IPS-18c (cell line): ENCODE data around the gene METTL13.
"Not testable (repeated sequence)": the region's sequence is repeated elsewhere in the genome, so short reads cannot be mapped to it uniquely, and the experiment has no call there.

ENCODE experiments used
- H3K4me3 ChIP-seq: 2 replicates; pipeline ENCODE4 v1.7.0; 2013; ENCODE audit warnings: low read depth, mild to moderate bottlenecking, low read length, moderate library complexity; ENCODE audit not compliant: insufficient read depth
- H3K9me3 ChIP-seq: one replicate; pipeline ENCODE4 v1.6.1; 2013; ENCODE audit warnings: mild to moderate bottlenecking, low read length, moderate library complexity; ENCODE audit not compliant: control insufficient read depth, insufficient read depth

METTL13 gene

GRCh38 chr1:171793636-171794035, 12.2 kb downstream of the METTL13 start:
- H3K9me3 ChIP-seq: no peaks in the 10 kb centered on the region
- no peak overlapping the region for H3K4me3 ChIP-seq

DNA sequence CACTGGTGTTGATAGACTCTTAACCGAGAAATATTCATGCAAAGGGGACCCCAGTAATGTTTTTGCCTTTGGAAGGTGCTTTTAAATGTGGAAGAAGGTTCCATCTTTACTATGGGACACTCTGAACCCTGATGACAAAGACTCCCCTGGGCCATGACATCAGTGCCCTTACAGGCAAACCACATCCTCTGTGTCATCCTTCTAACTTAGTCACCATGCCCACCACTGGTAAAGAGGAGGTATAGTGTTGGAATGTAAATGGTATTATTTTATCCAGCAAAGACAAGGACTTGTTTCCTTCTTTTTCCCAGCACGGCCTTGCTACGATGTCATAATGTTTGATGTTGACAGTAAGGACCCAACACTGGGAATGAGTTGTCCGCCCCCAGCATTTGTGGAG, 12.6 kb downstream of the METTL13 start:
- no peak overlapping the region for H3K4me3 ChIP-seq
- no peaks in the 10 kb centered on the region for H3K9me3 ChIP-seq

- H3K4me3 ChIP-seq: no peak overlapping the region
- H3K9me3 ChIP-seq: no peaks in the 10 kb centered on the region
Measured at GRCh38 chr1:171796592-171796991, 15.1 kb downstream of the METTL13 start.

- H3K9me3 ChIP-seq: no peaks in the 10 kb centered on the region
- no peak overlapping the region for H3K4me3 ChIP-seq
Measured at GRCh38 chr1:171798311-171798710, 16.9 kb downstream of the METTL13 start.

GRCh38 chr1:171798765-171799164, 17.3 kb downstream of the METTL13 start:
- Histone ChIP-seq H3K4me3 (no peak overlapping the region), H3K9me3 (no peaks in the 10 kb centered on the region)

DNA sequence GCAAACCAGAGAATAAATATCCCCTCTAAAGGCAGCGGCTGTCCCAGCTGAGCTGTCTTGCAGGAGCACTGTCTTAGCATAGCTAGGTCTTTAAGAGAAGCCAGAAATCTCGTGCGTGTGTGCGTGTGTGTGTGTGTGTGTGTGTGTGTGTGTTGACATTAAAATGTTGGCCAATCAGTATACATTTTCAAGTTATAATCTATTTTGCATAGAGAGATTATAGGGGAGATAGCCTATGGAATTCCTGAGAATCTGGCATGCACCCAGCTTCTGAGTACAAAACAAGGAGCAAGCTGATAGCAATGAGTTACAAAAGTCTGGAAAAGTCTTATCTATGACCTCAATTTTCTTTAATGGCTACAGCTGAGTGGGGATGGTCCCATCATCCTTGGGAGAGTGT, 17.7 kb downstream of the METTL13 start:
- H3K4me3 ChIP-seq: no peak overlapping the region
- no peaks in the 10 kb centered on the region for H3K9me3 ChIP-seq

DNA sequence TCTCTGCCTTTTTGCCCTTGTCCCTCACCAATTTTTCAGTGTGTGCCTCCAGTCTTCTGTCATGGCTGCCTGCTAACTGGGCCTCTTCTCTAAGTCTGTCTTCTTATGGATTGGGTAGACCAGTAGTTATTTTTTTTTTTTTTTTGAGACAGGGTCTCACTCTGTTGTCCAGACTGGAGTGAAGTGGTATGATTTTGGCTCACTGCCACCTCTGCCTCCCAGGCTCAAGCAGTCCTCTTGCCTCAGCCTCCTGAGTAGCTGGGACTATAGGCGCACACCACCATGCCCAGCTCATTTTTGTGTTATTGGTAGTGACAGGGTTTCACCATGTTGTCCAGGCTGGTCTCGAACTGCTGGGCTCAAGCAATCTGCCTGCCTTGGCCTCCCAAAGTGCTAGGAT, 18.2 kb downstream of the METTL13 start:
- H3K9me3 ChIP-seq: not testable (repeated sequence)

DNA sequence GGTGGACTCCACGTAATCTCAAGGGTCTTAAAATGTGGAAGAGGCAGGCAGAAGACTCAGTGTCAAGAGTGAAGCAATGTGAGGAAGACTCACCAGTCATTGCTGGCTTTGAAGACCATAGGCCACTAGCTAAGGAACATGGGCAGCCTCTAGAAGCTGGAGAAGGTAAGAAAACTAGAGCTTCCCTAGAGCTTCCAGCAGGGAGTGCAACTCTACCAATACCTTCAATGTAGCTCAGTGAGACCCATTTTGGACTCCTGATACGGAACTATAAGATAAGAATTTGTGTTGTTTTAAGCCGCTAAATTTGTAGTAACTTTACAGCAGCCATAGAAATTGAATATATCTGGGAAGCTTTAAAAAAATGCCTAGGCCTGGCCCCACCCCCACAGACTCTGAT, 18.9 kb downstream of the METTL13 start:
- H3K4me3 ChIP-seq: no peak overlapping the region
- no peaks in the 10 kb centered on the region for H3K9me3 ChIP-seq

More for the DNA sequence above, 18.2 kb downstream of the METTL13 start:
- H3K4me3 ChIP-seq: not testable (repeated sequence)

DNA sequence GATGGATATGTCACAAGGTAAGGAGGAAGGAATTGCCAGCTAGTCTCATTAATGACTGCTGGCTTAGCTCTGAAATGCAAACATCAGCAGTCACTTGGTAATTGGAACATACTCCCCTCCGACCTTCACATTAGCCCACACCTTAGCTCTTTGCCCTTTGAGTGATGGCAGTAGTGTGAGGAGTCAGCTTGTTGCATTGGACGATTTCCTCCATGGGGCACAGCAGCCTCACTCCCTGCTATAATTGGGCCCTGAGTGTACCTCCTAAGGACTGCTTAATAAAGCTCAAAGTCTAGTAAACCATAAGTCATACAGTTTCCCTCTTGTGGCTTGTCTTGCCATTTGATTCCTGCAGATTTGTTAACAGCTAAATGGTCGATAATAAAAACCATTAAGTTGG, 19.4 kb downstream of the METTL13 start:
- Histone ChIP-seq H3K9me3 (no peaks in the 10 kb centered on the region), H3K4me3 (no peak overlapping the region)

GRCh38 chr1:171801487-171801891, 20.0 kb downstream of the METTL13 start:
- no peak overlapping the region for H3K4me3 ChIP-seq
- H3K9me3 ChIP-seq: no peaks in the 10 kb centered on the region

GRCh38 chr1:171802207-171802606, 20.7 kb downstream of the METTL13 start:
- H3K4me3 ChIP-seq: no peak overlapping the region
- H3K9me3 ChIP-seq: no peaks in the 10 kb centered on the region

DNA sequence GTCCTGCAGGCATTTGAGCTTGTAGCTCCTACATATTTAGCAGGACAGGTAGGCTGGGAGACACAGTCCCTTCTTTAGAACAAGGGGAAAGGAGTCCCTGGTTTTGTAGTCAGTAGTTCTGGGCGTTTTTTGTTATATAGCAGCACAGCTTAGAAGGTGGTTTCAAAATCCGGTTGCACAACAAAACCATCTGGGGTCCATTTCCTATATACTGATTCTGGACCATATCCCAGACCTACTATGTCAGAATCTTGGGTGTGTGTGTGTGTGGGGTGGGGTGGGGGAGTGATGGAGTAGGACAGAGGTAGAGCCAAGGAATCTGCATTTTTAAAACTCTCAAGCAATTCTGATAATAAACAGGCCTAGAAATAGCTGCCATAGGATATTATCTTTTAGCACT, 21.6 kb downstream of the METTL13 start:
- Histone ChIP-seq H3K4me3 (no peak overlapping the region), H3K9me3 (no peaks in the 10 kb centered on the region)

GRCh38 chr1:171803461-171804022, 22.1 kb downstream of the METTL13 start:
- Histone ChIP-seq H3K9me3 (no peaks in the 10 kb centered on the region), H3K4me3 (no peak overlapping the region; the same call in 1 of the 2 replicates)

DNA sequence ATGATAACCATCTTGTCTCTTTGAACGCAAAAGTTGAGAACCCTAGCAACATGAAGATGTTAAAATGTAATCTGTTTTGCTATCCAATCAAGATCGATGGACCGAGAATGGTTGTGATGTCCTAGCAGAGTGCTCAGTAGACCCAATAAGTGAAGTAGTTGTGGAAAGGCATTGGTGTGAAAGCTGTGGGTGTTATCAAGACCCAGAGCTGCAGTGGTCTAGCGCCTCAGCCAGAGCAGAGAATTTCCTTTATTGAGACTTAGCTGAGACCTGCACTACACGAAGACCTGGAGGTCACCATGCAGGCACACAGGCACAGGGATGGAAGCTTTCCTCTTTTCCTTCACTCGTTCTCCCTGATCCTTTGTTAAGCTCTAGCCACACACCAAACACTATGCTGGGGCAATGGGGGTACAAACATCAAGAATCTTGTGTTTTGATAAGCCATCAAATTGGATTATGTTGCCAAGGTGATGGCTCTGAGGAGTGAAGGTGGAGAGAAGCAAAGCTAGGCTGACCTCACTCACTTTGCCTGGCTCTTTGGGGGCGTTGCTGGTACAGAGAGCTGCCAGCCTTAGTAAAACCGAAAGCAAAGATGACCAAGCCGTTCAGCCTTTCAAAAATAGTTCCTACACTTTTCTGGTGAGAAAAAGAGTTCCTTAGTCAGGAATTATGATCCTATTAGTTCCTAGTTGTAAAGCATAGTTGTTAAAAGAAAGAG, 24.1 kb downstream of the METTL13 start:
- H3K9me3 ChIP-seq: no peaks in the 10 kb centered on the region
- no peak overlapping the region for H3K4me3 ChIP-seq

DNA sequence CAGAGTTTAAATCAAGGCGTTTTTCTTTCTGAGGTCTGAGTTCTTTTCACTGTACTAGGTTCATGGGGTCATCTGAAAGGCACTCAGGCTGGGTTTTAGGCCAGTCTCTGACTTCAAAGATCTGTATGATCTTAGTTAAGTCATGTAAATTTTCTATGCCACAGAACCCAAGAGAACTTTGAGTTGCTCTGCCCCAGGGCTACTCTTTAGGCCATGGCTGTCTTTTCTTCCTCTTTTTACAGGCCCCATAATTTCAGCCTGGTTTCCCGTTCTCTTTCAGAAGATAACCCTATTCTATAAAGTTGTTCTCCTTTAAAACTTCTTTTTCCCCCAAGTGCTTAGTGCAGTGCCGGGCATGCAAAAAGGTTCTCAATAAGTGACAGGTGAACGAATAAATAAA, 26.1 kb downstream of the METTL13 start:
- no peak overlapping the region for H3K4me3 ChIP-seq
- H3K9me3 ChIP-seq: no peaks in the 10 kb centered on the region

- no peaks in the 10 kb centered on the region for H3K9me3 ChIP-seq
- H3K4me3 ChIP-seq: no peak overlapping the region
Measured at GRCh38 chr1:171809834-171810233, 28.4 kb downstream of the METTL13 start.

GRCh38 chr1:171811672-171812071, 30.2 kb downstream of the METTL13 start:
- H3K9me3 ChIP-seq: no peaks in the 10 kb centered on the region

DNA sequence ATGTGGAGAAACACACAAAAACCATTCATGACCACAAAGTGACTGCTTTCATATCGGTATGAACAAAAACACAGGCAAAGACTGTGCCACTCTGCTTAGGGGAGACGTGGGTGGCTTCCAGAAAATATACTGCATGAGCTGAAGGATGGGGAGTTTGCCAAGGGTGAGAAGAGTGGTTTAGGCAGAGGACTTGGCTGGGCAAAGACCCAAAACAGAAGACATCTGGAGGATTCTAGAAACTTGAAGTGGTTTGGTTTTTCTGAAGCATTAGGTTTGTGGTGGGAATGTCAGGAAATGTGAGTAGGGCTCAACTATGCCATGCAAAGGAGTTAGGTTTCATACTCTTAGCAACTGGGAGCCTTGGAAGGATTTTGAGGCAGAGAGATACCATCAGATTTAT, 33.2 kb downstream of the METTL13 start:
- Histone ChIP-seq H3K9me3 (no peaks in the 10 kb centered on the region), H3K4me3 (no peak overlapping the region)

More at GRCh38 chr1:171811672-171812071, 30.2 kb downstream of the METTL13 start:
- no peak overlapping the region for H3K4me3 ChIP-seq
